Measurements from ENCODE around the gene TMEM258. TPM values are rescaled to one million over a fixed set of nuclear protein-coding genes. Genes with fewer than 3 reads are reported as not detected.

Gene TMEM258
- total RNA-seq, 1 donor from 2014 or later: 125 TPM

GRCh38 chr11:61773356-61773755 lies 19.0 kb downstream of the TMEM258 start:
- Mint-ChIP-seq H3K27ac (ENCODE audit: unreplicated experiment) (no peak overlapping the region), H3K4me3 (ENCODE audit: unreplicated experiment) (no peak overlapping the region), H3K9me3 (ENCODE audit: unreplicated experiment) (no peaks in the 10 kb centered on the region), H3K36me3 (ENCODE audit: low read depth, unreplicated experiment) (no peaks in the 10 kb centered on the region), H3K27me3 (ENCODE audit: unreplicated experiment) (peaks cover 15% of the 10 kb centered on the region), H3K4me1 (ENCODE audit: unreplicated experiment) (peaks cover 6% of the 10 kb centered on the region)
- no peak for DNase-seq (ENCODE audit: low spot score)
- TF ChIP-seq, protein P1, sequence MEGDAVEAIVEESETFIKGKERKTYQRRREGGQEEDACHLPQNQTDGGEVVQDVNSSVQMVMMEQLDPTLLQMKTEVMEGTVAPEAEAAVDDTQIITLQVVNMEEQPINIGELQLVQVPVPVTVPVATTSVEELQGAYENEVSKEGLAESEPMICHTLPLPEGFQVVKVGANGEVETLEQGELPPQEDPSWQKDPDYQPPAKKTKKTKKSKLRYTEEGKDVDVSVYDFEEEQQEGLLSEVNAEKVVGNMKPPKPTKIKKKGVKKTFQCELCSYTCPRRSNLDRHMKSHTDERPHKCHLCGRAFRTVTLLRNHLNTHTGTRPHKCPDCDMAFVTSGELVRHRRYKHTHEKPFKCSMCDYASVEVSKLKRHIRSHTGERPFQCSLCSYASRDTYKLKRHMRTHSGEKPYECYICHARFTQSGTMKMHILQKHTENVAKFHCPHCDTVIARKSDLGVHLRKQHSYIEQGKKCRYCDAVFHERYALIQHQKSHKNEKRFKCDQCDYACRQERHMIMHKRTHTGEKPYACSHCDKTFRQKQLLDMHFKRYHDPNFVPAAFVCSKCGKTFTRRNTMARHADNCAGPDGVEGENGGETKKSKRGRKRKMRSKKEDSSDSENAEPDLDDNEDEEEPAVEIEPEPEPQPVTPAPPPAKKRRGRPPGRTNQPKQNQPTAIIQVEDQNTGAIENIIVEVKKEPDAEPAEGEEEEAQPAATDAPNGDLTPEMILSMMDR (IDR thresholded peaks at IDR 0.05; ENCODE audit: unreplicated experiment): no peak

DNA sequence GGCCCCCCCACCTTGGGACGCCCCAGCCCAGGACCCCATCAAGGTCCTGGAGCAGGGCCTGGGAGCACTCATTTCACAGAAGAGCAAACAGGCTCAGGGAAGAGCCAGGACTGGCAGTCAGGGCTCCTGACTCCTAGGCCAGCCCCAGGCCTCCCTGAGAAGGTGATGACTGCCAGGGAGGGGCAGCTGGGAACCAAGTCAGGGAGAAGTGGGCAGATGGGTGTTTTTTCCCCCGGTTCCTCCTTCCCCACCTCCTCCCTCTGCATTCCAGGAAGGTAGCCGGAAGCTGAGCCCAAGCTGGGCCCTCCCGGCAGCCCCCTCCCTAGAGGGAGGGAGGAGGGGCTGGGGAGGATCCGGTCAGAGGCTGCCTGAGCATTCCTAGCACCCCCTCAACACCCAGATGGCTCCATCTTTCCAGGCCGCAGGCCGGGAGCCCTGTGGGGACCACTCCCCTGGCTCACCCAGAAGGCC lies 20.4 kb downstream of the TMEM258 start:
- H3K27me3 Mint-ChIP-seq (ENCODE audit: unreplicated experiment): peaks cover 13% of the 10 kb centered on the region
- no peaks in the 10 kb centered on the region for H3K36me3 Mint-ChIP-seq (ENCODE audit: low read depth, unreplicated experiment)
- H3K4me3 Mint-ChIP-seq (ENCODE audit: unreplicated experiment): no peak overlapping the region
- no peaks in the 10 kb centered on the region for H3K9me3 Mint-ChIP-seq (ENCODE audit: unreplicated experiment)
- TF ChIP-seq, protein P1 (IDR thresholded peaks at IDR 0.05; ENCODE audit: unreplicated experiment): no peak
- DNase-seq (ENCODE audit: low spot score): no peak
- peaks cover 6% of the 10 kb centered on the region for H3K4me1 Mint-ChIP-seq (ENCODE audit: unreplicated experiment)
- no peak overlapping the region for H3K27ac Mint-ChIP-seq (ENCODE audit: unreplicated experiment)

GRCh38 chr11:61771195-61771894 lies 21.1 kb downstream of the TMEM258 start:
- H3K9me3 Mint-ChIP-seq (ENCODE audit: unreplicated experiment): no peaks in the 10 kb centered on the region
- DNase-seq (ENCODE audit: low spot score): no peak
- no peaks in the 10 kb centered on the region for H3K36me3 Mint-ChIP-seq (ENCODE audit: low read depth, unreplicated experiment)
- H3K27me3 Mint-ChIP-seq (ENCODE audit: unreplicated experiment): peaks cover 13% of the 10 kb centered on the region
- TF ChIP-seq, protein P1 (IDR thresholded peaks at IDR 0.05; ENCODE audit: unreplicated experiment): no peak
- peaks cover 6% of the 10 kb centered on the region for H3K4me1 Mint-ChIP-seq (ENCODE audit: unreplicated experiment)
- no peak overlapping the region for H3K4me3 Mint-ChIP-seq (ENCODE audit: unreplicated experiment)
- no peak overlapping the region for H3K27ac Mint-ChIP-seq (ENCODE audit: unreplicated experiment)

GRCh38 chr11:61769946-61770683 lies 22.3 kb downstream of the TMEM258 start:
- Mint-ChIP-seq H3K27ac (ENCODE audit: unreplicated experiment) (no peak overlapping the region), H3K4me3 (ENCODE audit: unreplicated experiment) (no peak overlapping the region), H3K9me3 (ENCODE audit: unreplicated experiment) (no peaks in the 10 kb centered on the region), H3K36me3 (ENCODE audit: low read depth, unreplicated experiment) (no peaks in the 10 kb centered on the region), H3K4me1 (ENCODE audit: unreplicated experiment) (peaks cover 6% of the 10 kb centered on the region), H3K27me3 (ENCODE audit: unreplicated experiment) (peaks cover 15% of the 10 kb centered on the region)
- TF ChIP-seq, protein P1 (IDR thresholded peaks at IDR 0.05; ENCODE audit: unreplicated experiment): no peak
- DNase-seq (ENCODE audit: low spot score): no peak

Measured in endothelial cell (in vitro differentiated cells).